Activated CD8-positive, alpha-beta memory T cell treated with anti-CD3 and anti-CD28 coated beads, Interleukin-2, amount 50 U/mL, for 1 hour (primary cell): Measurements from ENCODE around the gene EIPR1.

Experiments used
- DNase-seq: peaks from one replicate; pipeline ENCODE4 v3.0.0-alpha.2; 2020; ENCODE audit errors: extremely low read depth

EIPR1 gene

DNA sequence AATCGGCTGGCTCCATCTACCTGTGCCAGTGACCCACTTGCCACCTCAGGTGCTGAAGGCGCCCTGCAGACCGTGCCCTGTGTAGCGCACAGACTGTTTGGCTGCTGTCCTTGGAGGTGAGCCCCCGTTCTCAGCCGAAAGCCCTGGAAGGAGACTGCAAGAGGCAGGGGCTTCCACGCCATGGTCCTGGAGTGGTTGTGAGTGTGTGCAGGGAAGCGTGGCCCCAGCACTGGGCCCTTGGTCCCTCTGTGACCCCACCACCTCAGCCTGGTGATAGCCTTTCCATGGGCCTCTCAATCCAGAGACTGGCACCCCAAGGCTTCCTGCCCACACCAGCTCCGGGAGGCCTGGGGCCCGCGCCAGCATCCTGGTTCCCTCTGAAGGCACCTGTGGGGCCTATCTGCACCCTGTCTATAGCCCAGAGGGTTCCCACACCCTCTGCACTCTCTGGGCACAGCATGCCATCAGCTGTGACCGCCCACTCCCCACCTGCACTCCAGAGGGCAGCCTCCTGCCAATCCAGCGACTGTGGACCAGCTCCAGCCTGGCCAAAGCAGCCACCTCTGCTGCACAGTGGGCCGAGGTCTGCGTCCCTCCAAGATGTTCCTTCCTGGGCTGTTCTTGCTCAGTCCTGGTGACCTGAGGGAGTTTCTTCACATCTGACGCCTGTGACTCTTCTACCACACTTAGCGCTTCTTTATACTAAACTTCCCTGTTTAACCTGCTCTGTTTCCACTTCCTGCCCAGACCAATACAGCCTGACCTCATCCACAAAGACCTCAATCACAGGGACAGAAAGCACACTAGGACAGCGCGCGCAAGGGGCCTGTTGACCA lies 109.5 kb downstream of the EIPR1 start:
- no peak for DNase-seq

DNA sequence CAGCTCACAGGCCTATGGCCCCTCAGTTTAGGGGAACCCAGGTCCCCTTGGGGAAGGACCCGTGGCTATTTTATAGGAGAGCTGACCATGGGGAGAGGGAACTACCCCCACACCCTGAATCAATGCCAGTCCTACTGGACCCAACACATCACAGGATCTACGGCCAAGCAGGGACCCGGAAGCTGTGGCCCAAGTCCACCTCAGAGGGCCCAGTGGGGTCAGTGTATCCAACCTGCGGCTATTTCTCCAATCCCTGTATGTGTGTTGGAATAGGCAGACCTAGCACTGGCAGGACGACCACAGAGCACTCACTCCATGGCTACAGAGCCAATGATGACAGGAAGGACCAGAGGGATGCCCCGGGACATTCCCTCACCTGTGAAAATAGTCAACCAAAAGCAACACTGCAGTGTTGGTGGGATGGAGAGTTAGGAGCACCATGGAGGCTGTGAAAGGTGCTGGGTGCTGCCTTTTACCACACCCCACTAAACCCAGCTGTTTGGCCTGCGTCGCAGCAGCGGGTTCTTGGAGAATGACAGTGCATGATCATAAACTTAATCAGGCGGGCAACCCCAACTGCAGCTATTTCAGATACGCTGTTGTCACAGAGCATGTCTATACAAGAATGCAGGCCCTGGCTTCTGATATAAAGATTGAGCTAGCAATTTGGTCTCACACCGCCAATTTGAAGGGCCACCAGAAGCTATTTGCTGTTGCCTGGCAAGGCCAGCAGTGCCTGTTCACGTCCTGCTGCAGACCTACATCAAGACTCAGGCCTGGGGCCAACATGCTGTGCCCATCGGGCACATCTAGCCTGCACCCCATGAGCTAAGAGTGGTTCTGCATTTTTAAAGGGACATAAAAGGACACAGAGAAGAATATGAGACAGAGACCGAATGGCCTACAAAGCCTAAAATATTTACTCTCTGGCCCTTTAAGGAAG lies 110.4 kb downstream of the EIPR1 start:
- no peak for DNase-seq

GRCh38 chr2:3265981-3266924 lies 111.4 kb downstream of the EIPR1 start:
- no peak for DNase-seq

GRCh38 chr2:3265471-3265870 lies 112.1 kb downstream of the EIPR1 start:
- no peak for DNase-seq

GRCh38 chr2:3264010-3264744 lies 113.4 kb downstream of the EIPR1 start:
- no peak for DNase-seq

DNA sequence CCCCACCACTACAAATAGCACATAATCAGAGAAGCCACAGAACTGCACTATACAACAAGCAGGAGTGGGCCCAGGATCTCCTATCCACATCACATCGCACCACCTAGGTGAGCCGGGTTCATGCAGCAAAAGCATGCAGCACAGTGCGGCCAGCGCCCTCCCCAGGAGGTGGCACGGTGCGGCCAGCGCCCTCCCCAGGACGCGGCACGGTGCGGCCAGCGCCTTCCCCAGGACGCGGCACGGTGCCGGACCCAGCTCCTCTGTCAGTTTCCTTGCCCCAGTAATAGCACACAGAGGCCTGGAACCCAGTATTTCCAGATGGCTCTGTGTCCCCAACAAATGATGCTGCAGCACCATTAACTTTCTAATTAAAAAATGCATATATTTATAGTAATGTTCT lies 114.1 kb downstream of the EIPR1 start:
- no peak for DNase-seq

GRCh38 chr2:3262437-3263388 lies 114.9 kb downstream of the EIPR1 start:
- DNase-seq, result no peak

- DNase-seq, result no peak
These were observed 116.1 kb downstream of the EIPR1 start for GRCh38 chr2:3261511-3261910.

DNA sequence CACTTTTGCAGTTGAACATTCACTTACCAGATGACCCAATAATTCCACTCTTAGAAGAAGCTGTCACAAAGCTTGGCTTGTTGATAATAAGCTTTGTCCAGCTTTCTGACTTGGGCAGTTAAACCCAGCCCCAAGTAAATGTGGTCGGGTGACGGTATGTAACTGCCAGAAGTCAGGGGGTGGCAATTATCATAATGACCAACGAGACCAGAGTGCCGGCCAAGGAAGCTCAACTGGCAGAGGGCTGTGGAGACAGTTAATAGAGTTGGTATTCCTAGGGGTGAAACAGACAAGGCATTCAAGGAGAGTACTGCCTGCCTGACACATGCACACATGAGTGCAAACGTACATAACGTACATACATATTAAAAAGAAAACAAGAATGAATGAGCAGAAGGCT lies 116.7 kb downstream of the EIPR1 start:
- DNase-seq, result no peak

DNA sequence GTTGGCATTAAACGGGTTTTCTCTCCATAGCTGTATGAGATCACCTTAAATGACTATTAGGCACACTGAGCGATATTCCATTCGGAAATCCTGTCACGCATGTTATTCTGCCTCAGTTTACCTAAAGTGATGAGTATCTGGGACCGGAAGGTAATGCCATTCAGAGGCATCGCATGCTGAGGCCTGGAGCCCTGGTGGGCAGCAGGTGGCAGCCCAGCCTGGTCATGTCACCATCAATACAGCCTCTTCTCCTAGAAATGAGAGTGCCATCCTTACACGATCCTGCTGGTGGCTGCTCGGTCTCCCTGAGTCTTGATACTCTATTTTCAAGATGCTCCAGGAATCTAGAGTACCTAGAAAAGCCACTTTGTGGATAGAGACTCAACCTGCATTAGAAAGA lies 119.8 kb downstream of the EIPR1 start:
- no peak for DNase-seq

DNA sequence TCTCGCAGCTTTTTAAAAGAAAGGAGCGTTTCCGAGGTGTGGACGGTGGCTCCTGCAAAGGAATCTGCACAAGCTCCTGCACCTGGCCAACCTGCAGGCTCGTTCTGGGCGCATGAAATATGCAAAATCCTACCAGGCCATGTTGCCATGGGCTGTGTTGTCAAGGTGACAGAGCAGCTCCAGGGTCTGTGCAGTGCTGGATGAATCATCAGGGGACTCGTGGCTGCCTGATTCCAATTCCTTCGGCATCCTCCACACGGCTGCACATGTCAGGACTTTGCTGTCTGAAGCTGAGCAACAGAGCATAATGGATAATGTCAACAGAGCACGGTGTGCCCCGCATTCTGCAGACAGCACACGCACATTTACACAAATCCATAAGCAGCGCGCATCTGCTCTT lies 120.5 kb downstream of the EIPR1 start:
- no peak for DNase-seq

GRCh38 chr2:3256605-3257004 lies 121.0 kb downstream of the EIPR1 start:
- DNase-seq, result no peak

- DNase-seq, result no peak
These were observed 121.5 kb downstream of the EIPR1 start for GRCh38 chr2:3256157-3256556.

DNA sequence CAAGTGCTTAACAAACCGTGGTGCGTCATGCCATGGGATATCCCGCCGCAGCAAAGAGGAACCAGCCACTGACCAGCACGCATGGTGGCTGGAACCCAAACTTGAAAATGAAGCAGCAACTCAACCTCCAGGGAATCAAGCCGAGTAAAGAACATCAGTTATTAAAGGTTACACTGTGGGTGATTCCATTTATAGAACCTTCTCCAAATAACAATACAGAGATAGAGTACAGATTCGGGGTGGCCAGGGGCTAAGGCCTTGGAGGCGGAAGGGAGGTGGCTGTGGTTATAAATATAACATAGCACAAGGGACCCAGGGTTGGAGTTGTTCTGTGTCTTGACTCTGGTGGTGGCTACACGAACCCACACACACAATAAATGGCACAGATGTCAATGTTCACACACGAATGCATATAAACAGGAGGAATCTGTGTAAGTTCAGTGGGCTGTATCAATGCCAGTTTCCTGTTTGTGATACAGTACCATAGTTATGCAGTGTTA lies 123.1 kb downstream of the EIPR1 start:
- no peak for DNase-seq

GRCh38 chr2:3253913-3254441 lies 123.6 kb downstream of the EIPR1 start:
- DNase-seq, result no peak

GRCh38 chr2:3251946-3252345 lies 125.7 kb downstream of the EIPR1 start:
- DNase-seq, result no peak

GRCh38 chr2:3249476-3249962 lies 128.1 kb downstream of the EIPR1 start:
- no peak for DNase-seq

GRCh38 chr2:3248754-3249475 lies 128.7 kb downstream of the EIPR1 start:
- DNase-seq, result no peak
